ENCODE measurements around the gene TDRD12. TPM values are rescaled to one million over a fixed set of nuclear protein-coding genes. Genes with fewer than 3 reads are reported as not detected.
"Not testable (repeated sequence)": the region's sequence is repeated elsewhere in the genome, so short reads cannot be mapped to it uniquely, and the experiment has no call there.

The TDRD12 gene
- total and polyA plus RNA-seq, 4 donors = under 0.01 to 0.23 (median 0.02) TPM; not detected in 1

GRCh38 chr19:32757189-32757588 is 37.6 kb downstream of the TDRD12 start:
- H3K27me3 ChIP-seq (ENCODE audit: control insufficient read depth in 4 of 4, insufficient read depth in 4 of 4, low read length in 3 of 4) = peaks cover 0 to 5% (median 0%) of the 10 kb centered on the region in 4 donors
- no peak overlapping the region for H3K4me3 ChIP-seq (ENCODE audit: low read depth in 1 of 3, low read length in 3 of 3)
- DNase-seq (ENCODE audit: low spot score) = no peak
- peaks cover 0 to 7% (median 7%) of the 10 kb centered on the region in 4 donors for H3K9me3 ChIP-seq (ENCODE audit: control insufficient read depth in 4 of 4, low read length in 3 of 4)
- H3K36me3 ChIP-seq (ENCODE audit: control insufficient read depth in 4 of 4, insufficient read depth in 3 of 4, low read depth in 1 of 4, low read length in 3 of 4) = no peaks in the 10 kb centered on the region
- H3K27ac ChIP-seq (ENCODE audit: low read depth in 1 of 2, low read length in 2 of 2) = no peak overlapping the region
- TF ChIP-seq YY1 (IDR thresholded peaks at IDR 0.05) (no peak), NR2F2 (IDR thresholded peaks at IDR 0.05) (no peak), TAF1 (conservative IDR thresholded peaks at IDR 0.05) (no peak)
- H3K9ac ChIP-seq (ENCODE audit: low read depth in 1 of 2, low read length in 2 of 2) = no peak overlapping the region
- 75% methylated on average over 3 of the region's 3 CpGs for WGBS
- H3K4me1 ChIP-seq (ENCODE audit: control insufficient read depth in 4 of 4, insufficient read depth in 4 of 4, low read length in 3 of 4) = no peaks in the 10 kb centered on the region

- not testable (repeated sequence) for H3K9ac ChIP-seq (ENCODE audit: low read depth in 1 of 2, low read length in 2 of 2); H3K9me3 ChIP-seq (ENCODE audit: control insufficient read depth in 4 of 4, low read length in 3 of 4); H3K27me3 ChIP-seq (ENCODE audit: control insufficient read depth in 4 of 4, insufficient read depth in 4 of 4, low read length in 3 of 4); H3K36me3 ChIP-seq (ENCODE audit: control insufficient read depth in 4 of 4, insufficient read depth in 3 of 4, low read depth in 1 of 4, low read length in 3 of 4); H3K4me3 ChIP-seq (ENCODE audit: low read depth in 1 of 3, low read length in 3 of 3); H3K27ac ChIP-seq (ENCODE audit: low read depth in 1 of 2, low read length in 2 of 2); H3K4me1 ChIP-seq (ENCODE audit: control insufficient read depth in 4 of 4, insufficient read depth in 4 of 4, low read length in 3 of 4); DNase-seq (ENCODE audit: low spot score)
- WGBS = 82% methylated on average over 5 of the region's 5 CpGs
Observed at GRCh38 chr19:32765365-32765764, 45.8 kb downstream of the TDRD12 start.

GRCh38 chr19:32767951-32768679 is 48.5 kb downstream of the TDRD12 start:
- no peak overlapping the region for H3K27ac ChIP-seq (ENCODE audit: low read depth in 1 of 2, low read length in 2 of 2)
- peaks cover 0 to 3% (median 2%) of the 10 kb centered on the region in 4 donors for H3K9me3 ChIP-seq (ENCODE audit: control insufficient read depth in 4 of 4, low read length in 3 of 4)
- H3K4me1 ChIP-seq (ENCODE audit: control insufficient read depth in 4 of 4, insufficient read depth in 4 of 4, low read length in 3 of 4) = no peaks in the 10 kb centered on the region
- TF ChIP-seq NR2F2 (IDR thresholded peaks at IDR 0.05) = no peak
- TF ChIP-seq HNF4A (conservative IDR thresholded peaks at IDR 0.05) = no peak
- no peak for TF ChIP-seq TAF1 (conservative IDR thresholded peaks at IDR 0.05)
- no peak for TF ChIP-seq SP1 (IDR thresholded peaks at IDR 0.05)
- TF ChIP-seq REST (IDR thresholded peaks at IDR 0.05) = no peak
- TF ChIP-seq MAX (IDR thresholded peaks at IDR 0.05) = no peak
- TF ChIP-seq ZBTB33 (IDR thresholded peaks at IDR 0.05) = no peak
- TF ChIP-seq FOXA1 (IDR thresholded peaks at IDR 0.05) = no peak
- TF ChIP-seq HNF4G (IDR thresholded peaks at IDR 0.05) = no peak
- H3K36me3 ChIP-seq (ENCODE audit: control insufficient read depth in 4 of 4, insufficient read depth in 3 of 4, low read depth in 1 of 4, low read length in 3 of 4) = no peaks in the 10 kb centered on the region
- whole genome bisulfite sequencing = 84% methylated on average over 6 of the region's 6 CpGs
- H3K9ac ChIP-seq (ENCODE audit: low read depth in 1 of 2, low read length in 2 of 2) = no peak overlapping the region
- no peak overlapping the region for H3K4me3 ChIP-seq (ENCODE audit: low read depth in 1 of 3, low read length in 3 of 3)
- DNase-seq (ENCODE audit: low spot score) = no peak
- H3K27me3 ChIP-seq (ENCODE audit: control insufficient read depth in 4 of 4, insufficient read depth in 4 of 4, low read length in 3 of 4) = no peaks in the 10 kb centered on the region

All from liver (tissue), 9 donors.